Mucosa of stomach (tissue), 1 donor: Measurements from ENCODE around the gene NCK2.

Experiments
- H3K27me3 ChIP-seq: one replicate; pipeline ENCODE4 v1.7.0; 2013; ENCODE audit warnings: mild to moderate bottlenecking, low read length; ENCODE audit not compliant: control insufficient read depth, insufficient read depth
- H3K36me3 ChIP-seq: one replicate; pipeline ENCODE4 v1.7.0; 2013; ENCODE audit warnings: low read length; ENCODE audit not compliant: control insufficient read depth, insufficient read depth
- H3K4me1 ChIP-seq: one replicate; pipeline ENCODE4 v1.7.0; 2013; ENCODE audit warnings: mild to moderate bottlenecking, low read length; ENCODE audit not compliant: control insufficient read depth, insufficient read depth
- H3K4me3 ChIP-seq: one replicate; pipeline ENCODE4 v1.7.0; 2013; ENCODE audit warnings: low read length
- H3K9ac ChIP-seq: one replicate; pipeline ENCODE4 v1.7.0; 2013; ENCODE audit warnings: mild to moderate bottlenecking, low read length, moderate library complexity
- H3K9me3 ChIP-seq: one replicate; pipeline ENCODE4 v1.7.0; 2013; ENCODE audit warnings: mild to moderate bottlenecking, low read length, moderate library complexity; ENCODE audit not compliant: control insufficient read depth
- donor health status: Pancreatic carcinoma.

The NCK2 gene

GRCh38 chr2:105869341-105869740 is 124.6 kb downstream of the NCK2 start:
- H3K4me3 ChIP-seq, result no peak overlapping the region
- no peaks in the 10 kb centered on the region for H3K27me3 ChIP-seq
- H3K4me1 ChIP-seq, result peaks cover 16% of the 10 kb centered on the region
- H3K36me3 ChIP-seq, result no peaks in the 10 kb centered on the region
- H3K9me3 ChIP-seq, result no peaks in the 10 kb centered on the region
- H3K9ac ChIP-seq, result no peak overlapping the region

GRCh38 chr2:105870062-105870461 is 125.3 kb downstream of the NCK2 start:
- Histone ChIP-seq H3K9ac (no peak overlapping the region), H3K36me3 (no peaks in the 10 kb centered on the region), H3K4me1 (peaks cover 12% of the 10 kb centered on the region), H3K27me3 (no peaks in the 10 kb centered on the region), H3K9me3 (no peaks in the 10 kb centered on the region), H3K4me3 (no peak overlapping the region)

DNA sequence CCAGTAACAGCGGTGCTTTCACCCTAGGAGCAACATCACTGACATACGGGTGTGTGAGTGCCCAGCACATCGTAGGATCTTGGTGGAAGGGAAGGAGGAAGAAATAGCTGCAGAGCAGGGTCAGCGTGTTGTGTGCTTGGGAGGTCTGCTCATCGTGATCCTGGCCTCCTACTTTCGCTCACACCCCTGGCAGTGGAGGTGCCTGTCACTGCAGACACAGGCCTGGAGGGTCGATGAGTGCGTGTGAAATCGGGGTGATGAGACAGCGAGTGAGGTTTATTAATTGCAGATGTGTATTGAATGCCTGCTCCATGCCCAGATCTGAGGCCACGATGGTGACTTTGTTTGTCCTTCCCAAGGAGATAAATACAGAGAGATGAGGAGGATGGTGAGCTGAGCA is 126.1 kb downstream of the NCK2 start:
- Histone ChIP-seq H3K27me3 (no peaks in the 10 kb centered on the region), H3K9me3 (no peaks in the 10 kb centered on the region), H3K36me3 (no peaks in the 10 kb centered on the region), H3K4me3 (no peak overlapping the region), H3K4me1 (peaks cover 11% of the 10 kb centered on the region), H3K9ac (no peak overlapping the region)

DNA sequence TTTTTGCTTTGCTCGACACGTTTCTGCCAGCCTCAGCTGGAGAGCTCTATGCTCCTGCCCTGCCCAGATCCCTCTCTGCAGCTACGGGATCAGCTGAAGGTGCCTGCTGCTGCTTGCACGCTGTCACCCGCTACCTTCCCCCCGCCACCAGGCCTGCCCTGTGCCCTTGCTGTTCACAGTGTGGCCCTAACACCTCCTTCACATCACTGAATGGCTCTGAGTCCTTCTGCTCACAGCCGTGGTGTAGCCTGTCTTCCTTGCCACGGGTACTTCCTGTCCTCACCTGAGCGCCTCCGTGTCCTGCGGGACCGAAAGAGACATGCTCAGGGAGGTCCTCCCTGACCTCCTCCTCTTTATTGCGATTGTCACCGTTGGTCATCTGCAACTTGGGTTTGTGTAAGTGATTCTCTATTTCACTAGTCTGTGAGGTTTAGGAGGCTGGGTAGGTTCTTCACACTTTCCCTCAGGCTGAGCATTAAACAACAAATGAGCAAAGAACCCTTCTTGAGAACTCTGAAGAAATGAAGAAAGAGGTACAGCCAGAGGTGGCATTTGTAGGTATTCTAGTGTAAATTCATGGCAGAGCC is 127.5 kb downstream of the NCK2 start:
- peaks cover 11% of the 10 kb centered on the region for H3K4me1 ChIP-seq
- H3K27me3 ChIP-seq, result no peaks in the 10 kb centered on the region
- peaks cover 4% of the 10 kb centered on the region for H3K36me3 ChIP-seq
- H3K9ac ChIP-seq, result no peak overlapping the region
- H3K4me3 ChIP-seq, result no peak overlapping the region
- no peaks in the 10 kb centered on the region for H3K9me3 ChIP-seq

GRCh38 chr2:105872830-105873229 is 128.1 kb downstream of the NCK2 start:
- no peaks in the 10 kb centered on the region for H3K27me3 ChIP-seq
- H3K4me3 ChIP-seq, result no peak overlapping the region
- H3K9ac ChIP-seq, result no peak overlapping the region
- H3K9me3 ChIP-seq, result no peaks in the 10 kb centered on the region
- H3K36me3 ChIP-seq, result peaks cover 4% of the 10 kb centered on the region
- H3K4me1 ChIP-seq, result peaks cover 11% of the 10 kb centered on the region

DNA sequence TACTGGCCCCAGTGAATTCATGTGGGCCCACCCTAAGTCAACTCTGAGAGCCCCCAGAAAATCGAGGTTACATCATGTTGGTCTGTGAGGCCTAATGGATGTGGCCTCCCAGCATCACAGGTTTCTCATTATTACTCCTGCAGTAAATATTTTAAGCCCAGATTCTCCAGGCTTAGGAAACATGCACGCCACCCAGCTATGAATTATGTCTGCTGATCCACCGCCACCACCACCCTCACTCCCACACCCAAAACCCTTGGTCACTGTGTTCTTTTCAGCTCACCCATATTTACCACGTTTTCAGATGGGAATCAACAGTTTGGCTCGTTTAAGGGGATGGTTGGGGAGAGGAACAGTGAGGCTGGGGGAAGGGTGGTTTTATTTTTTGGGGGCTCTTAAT is 128.6 kb downstream of the NCK2 start:
- H3K4me3 ChIP-seq, result no peak overlapping the region
- peaks cover 4% of the 10 kb centered on the region for H3K36me3 ChIP-seq
- H3K9me3 ChIP-seq, result no peaks in the 10 kb centered on the region
- H3K4me1 ChIP-seq, result peaks cover 13% of the 10 kb centered on the region
- no peak overlapping the region for H3K9ac ChIP-seq
- H3K27me3 ChIP-seq, result no peaks in the 10 kb centered on the region

GRCh38 chr2:105873721-105874120 is 129.0 kb downstream of the NCK2 start:
- Histone ChIP-seq H3K36me3 (peaks cover 4% of the 10 kb centered on the region), H3K9ac (no peak overlapping the region), H3K27me3 (no peaks in the 10 kb centered on the region), H3K4me3 (no peak overlapping the region), H3K9me3 (no peaks in the 10 kb centered on the region), H3K4me1 (peaks cover 18% of the 10 kb centered on the region)

DNA sequence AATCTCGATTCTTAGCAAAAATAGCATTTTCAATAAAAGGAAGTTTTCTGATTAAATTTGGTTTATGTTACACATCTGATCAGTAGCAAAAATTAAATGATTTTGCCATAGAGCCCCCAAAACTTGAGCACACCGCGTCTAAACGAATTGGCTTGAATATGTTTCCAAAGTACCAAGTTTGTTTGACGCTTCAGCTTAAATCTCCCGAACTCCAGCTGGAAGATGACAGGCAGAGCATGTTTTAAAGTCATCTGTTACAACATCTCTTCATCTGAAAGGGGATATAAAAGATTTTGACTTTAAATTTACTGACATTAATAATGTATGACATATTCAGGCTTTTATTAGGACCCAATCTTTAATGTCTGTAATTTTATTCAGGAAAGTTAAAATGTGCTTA is 129.8 kb downstream of the NCK2 start:
- Histone ChIP-seq H3K4me1 (peaks cover 25% of the 10 kb centered on the region), H3K27me3 (no peaks in the 10 kb centered on the region), H3K9me3 (no peaks in the 10 kb centered on the region), H3K4me3 (no peak overlapping the region), H3K36me3 (peaks cover 4% of the 10 kb centered on the region), H3K9ac (no peak overlapping the region)

GRCh38 chr2:105875241-105875640 is 130.5 kb downstream of the NCK2 start:
- no peaks in the 10 kb centered on the region for H3K9me3 ChIP-seq
- no peaks in the 10 kb centered on the region for H3K27me3 ChIP-seq
- H3K4me1 ChIP-seq, result peaks cover 25% of the 10 kb centered on the region
- no peak overlapping the region for H3K9ac ChIP-seq
- H3K36me3 ChIP-seq, result peaks cover 4% of the 10 kb centered on the region
- no peak overlapping the region for H3K4me3 ChIP-seq

DNA sequence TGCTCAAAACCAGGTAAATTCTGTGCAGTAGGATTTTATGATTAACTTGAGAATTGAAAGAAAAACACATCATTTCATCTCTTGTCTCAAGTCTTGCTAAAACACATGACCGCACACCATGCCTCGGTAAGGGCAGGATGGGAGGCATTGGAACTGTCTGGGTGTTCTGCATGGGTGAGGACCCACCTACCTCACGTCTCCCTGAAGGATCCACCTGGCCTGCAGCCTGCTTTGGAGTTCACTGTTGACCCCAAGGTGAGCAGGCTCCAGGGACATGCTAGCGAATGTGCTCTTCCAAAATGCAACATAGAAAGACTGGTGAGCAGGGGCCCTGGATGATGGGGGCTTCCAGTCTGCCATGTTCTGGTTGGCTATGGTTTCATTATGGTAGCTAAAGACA is 131.5 kb downstream of the NCK2 start:
- Histone ChIP-seq H3K9ac (no peak overlapping the region), H3K36me3 (peaks cover 4% of the 10 kb centered on the region), H3K9me3 (no peaks in the 10 kb centered on the region), H3K4me3 (no peak overlapping the region), H3K4me1 (peaks cover 25% of the 10 kb centered on the region), H3K27me3 (no peaks in the 10 kb centered on the region)

DNA sequence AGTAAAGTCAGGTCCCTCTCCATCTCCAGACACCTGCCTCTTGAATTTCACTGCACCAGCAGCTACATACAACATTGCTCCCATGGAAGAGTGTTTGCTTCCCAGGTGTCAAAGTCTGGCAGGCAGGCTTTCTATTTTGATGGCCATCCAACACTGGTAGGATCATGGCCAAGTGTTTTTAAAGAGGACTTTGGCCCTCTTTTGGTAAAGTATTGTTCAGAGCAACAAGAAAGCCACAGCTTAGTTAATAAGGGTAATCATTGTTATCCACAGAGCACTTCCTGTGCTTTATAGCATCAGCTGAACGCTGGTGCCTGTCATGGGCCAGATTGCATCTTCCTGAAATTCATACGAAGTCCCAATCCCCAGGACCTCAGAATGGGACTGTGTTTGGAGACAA is 133.2 kb downstream of the NCK2 start:
- no peaks in the 10 kb centered on the region for H3K27me3 ChIP-seq
- H3K36me3 ChIP-seq, result peaks cover 4% of the 10 kb centered on the region
- H3K9me3 ChIP-seq, result no peaks in the 10 kb centered on the region

DNA sequence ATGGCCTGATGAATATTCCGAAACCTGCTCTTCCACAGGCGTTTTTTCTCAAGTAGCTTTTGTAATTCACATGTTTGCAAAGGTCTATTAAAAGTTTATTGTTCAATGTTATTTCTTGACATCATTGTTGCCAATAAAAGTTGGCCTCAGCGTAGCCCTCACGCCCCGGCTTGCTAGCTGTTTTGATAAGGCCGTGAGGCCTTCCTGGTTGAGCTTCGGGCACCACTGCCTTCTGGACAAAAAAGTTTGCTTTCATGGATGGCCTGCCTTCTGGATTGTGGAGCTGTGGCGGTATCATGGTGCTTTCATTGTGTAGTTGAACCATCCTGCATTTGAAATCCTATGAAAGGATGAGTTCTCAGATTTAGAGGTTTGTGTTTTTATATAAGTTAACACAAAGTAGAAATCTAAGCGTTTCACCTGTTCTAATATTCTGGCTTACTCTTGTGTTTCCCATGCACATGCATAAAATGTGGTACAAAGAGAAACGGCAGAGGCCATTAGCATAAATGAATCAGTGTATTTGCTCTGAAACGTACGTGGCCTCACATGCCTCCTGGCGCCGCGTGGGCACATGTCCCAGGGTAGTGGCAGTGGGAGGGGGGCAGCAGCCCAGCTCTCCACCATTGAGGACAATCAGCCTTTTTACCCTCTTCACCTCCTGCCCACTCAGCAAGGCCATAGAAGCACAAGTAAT is 134.5 kb downstream of the NCK2 start:
- no peak overlapping the region for H3K9ac ChIP-seq
- H3K27me3 ChIP-seq, result no peaks in the 10 kb centered on the region
- H3K36me3 ChIP-seq, result peaks cover 4% of the 10 kb centered on the region
- no peak overlapping the region for H3K4me3 ChIP-seq
- H3K9me3 ChIP-seq, result no peaks in the 10 kb centered on the region
- peaks cover 15% of the 10 kb centered on the region for H3K4me1 ChIP-seq

More for the DNA sequence above, 133.2 kb downstream of the NCK2 start:
- no peak overlapping the region for H3K9ac ChIP-seq
- H3K4me1 ChIP-seq, result peaks cover 25% of the 10 kb centered on the region
- H3K4me3 ChIP-seq, result no peak overlapping the region
